HG03280 (cell line): ENCODE data around the gene MLPH.

Source experiments
- ATAC-seq: cut with Tn5 transposase; IDR thresholded peaks from one replicate; pipeline ENCODE4 v1.9.1; 2021; ENCODE audit warnings: mild to moderate bottlenecking, moderate library complexity; ENCODE audit not compliant: unreplicated experiment

Gene MLPH

DNA sequence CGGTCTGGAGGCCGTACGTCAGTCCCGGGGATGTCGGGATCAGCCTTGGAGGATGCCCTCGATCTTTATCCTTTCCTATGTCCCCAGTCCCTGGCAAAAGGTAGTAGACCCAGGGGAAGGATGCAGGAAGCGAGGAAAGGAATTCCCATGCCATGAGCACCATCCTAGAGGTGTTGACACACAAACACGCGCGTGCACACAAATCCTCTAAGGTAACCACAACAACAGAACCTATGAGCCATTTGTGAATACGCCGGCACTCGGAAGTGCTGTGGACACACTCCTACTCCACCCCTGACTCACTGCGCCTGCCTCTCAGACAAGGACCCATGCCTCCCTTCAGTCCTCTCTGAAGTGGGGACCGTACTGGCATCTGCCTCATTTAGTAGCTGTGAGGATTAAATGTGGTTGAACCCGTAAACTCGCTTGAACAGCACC, 11.3 kb upstream of the MLPH start:
- no peak for ATAC-seq

DNA sequence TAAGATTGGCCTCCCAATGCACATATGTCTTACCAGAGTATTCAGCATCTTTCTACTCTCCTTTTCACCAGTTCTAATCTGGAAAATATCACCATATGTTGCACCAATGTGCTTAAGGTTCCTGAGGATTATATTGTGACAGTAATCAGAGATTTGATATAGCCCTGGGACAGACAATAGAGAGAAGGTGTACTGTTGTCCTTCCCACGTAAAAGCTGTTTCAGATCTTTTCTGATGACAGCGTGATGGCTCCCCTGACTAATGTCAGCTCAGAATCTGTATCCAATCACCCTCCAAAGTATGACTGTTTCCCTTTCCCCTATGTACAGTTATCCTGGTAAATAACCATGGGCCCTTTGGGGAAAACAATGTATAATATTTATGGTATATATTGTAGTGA, 9.0 kb upstream of the MLPH start:
- ATAC-seq = no peak

DNA sequence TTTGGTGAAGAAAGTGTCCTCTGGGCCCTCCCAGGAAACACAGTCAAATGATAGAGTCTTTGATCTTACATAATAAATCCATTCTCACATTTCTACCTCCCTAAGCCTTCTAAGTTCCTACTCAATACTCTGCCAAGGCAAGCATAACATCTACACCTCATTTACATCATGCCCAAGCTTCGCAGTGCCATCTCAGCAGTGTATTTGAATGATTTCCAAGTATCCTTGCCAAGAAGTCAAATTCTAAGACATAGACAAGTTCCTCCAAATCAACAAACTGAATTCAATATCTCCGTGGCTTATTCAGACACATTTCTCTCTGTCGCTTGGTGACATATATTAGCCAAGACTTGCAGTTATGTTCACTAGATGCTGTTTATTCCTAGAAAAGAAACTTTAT, 8.1 kb upstream of the MLPH start:
- no peak for ATAC-seq

DNA sequence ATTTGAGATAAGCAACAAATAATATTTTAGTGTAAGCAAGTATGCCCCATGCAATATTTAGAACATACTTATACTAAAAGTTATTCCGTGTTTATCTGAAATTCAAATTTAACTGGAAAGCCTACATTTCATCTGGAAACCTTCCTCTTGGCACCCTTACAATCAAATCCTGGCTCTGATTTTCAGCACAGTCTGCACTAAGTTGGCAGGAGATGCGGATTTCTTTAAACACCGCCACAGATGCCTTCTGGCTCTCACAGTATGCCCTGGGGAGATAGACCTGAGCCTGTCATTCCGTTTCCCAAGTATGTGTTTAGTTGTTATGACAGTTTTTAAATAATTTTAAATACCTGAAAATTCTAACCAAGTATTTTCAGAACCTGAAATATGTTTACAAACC, 7.3 kb upstream of the MLPH start:
- ATAC-seq = no peak

DNA sequence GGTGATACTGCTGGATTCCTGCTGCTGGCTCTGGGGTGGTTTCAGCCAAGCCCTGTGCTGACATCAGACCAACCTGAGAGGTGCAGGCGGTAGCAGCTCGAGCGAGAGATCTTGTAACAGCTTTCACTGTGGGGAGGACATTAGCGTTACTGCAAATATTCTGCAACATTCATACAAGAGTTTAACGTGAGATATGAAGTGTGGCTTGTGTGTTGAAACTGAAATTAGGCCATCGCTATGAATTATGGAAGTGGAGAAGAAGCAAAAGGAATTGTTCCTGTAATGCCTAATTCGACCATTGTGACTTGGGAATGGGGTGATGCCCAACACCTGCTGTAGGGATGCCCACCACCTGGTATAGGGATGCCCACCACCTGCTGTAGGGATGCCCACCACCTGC, 6.5 kb upstream of the MLPH start:
- no peak for ATAC-seq

DNA sequence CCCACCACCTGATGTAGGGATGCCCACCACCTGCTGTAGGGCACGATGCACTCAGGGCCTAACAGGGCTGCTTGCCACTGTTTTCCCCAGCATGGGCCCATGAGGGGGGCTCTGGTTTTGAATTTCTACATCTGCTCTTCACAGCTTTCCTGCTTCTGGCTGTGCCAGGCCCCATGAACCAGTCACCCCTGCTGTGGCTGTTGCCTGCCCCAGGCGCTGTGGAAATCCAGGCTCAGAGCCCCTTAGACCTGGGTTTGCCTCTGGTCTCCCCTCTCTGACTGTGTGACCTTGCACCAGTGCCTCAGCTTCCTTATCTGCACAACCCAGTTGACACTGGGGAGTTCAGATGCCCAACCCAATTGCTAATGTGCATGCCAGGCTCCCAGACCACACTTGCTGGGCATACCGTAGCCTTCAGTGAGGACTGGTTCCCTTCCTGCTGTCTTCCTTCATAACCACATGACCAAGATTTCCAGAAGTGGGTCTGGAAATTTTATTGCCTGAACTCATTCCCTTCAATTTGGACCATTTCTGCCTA, 6.0 kb upstream of the MLPH start:
- no peak for ATAC-seq

DNA sequence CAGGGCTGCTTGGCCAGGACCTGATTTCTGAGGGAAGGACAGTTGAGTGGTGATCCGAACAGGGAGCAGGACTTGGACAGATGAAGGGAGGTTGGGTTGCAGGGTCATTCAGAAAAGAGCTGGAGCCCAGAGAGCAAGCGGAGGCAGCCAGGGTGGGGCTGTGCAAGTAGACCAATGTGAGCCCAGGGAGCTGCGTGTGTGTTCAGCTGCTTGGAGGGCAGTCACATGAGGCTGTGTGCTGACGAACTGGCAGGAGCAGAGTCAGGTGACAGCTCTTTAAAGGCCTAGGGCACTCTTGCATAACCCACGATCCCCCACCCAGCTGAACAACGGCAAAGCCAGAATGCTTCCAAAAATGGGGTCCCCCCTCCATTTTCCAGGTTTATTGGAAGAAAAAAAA, 4.6 kb upstream of the MLPH start:
- no peak for ATAC-seq

DNA sequence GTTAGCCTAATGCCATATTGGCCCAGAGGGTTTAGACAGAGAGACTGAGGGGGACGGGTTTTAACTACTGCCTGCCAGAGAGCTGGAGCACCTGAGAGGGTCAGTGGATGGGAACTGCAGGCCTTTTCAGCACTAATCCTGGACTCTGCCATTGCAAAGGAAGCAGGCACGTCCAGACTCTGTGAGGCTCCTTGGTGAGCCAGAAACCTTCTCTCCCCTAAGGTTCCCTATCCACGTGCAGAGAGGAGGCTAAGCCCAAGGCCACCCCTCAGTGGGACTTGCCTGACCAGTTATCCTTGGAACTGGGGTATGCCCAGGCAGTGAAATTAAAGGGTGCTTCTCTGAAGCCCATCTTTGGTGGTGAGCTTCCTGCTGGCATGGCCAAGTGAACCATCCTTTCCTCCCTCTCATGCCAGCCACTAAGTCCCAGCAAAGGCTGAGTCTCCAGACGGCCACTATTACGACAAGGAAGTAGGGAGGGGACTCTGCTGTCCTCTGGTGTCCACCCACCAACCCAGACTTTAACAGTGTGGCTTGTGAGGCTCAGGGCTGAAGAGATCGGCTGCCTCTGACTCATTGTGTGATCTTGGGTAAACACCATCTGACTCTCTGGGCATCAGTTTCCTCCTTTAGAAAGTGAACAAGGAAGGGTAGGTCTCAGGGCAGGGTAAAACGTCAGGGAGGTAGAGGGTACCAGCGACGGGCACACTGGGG, 3.9 kb upstream of the MLPH start:
- ATAC-seq = no peak

DNA sequence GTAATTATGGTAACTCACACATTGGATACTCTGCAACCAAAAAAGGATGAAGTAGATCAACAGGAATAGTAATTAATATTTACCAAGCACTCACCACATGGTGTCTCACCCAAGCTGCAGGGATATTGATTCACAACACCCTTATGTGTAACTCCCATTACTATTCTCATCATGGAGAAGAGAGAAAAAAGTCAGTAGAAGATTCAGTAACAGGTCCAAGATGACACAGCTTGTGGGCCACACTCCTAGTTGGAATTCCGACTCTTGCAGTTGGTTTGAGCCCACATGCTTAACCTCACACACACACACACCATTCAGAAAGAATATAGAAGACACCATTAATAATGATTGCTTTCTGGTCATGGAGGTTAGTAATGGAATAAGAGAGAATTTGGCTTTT, 1.7 kb upstream of the MLPH start:
- no peak for ATAC-seq

DNA sequence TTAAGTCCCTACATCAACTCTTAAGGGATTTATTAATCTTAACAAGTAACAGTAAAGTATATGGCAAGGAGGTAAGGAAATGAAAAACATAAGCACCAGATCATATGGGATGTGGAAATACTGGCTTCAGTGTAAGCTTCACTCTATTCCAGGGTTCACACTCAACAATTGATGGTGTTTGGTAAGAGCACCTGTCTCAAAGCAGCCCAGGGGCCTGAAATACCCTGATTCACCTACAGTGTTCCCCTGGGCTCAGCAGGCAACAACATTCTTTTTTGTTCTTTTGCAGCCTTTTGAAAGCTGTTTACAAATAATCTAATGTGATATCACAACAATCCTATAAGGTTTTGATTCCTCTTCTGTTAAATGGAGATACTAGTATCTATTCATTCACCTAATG, 1.2 kb upstream of the MLPH start:
- no peak for ATAC-seq

DNA sequence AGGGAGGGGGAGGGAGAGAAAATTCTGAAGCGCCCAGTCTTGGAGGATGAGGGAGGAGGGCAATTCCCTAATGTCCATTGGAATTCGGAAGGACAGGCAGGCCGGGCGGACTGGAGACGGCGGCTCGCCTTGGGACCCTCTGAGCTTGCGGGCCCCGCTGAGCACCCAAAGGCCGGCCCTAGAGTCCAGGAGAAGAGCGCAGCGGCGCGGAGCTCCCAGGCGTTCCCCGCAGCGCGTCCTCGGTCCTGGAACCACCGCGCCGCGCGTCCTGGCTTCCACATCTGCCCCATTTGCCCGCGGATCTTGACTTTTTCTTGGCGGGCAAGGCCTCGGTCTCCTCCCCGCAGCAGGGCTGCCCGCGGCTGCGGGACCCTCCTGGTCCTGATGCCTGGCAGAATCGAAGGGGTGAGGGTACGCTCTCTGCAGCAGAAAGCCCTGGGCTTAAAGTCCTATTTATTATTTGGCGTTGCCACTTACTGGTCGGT, 675 bp upstream of the MLPH start:
- ATAC-seq = no peak

DNA sequence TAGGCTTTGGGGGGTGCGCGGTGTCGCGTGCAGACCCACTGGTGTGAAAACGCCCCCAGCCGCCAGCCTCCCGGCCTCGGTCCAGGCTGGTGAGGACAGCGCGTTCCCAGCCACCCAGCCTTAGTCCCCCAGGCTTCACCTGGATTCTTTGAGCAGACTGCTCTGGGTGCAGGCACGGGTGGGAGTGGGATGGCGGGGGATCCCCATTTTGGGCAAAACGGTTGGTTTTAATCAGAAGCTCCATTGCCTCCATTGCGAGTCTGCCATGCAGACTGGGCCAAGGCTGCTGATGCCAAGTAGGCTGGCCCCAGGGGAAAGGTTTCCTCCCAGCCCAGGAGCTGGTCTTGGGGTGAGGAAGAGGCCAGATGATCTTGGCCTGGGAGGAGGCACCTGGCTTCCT, 445 bp downstream of the MLPH start:
- no peak for ATAC-seq

DNA sequence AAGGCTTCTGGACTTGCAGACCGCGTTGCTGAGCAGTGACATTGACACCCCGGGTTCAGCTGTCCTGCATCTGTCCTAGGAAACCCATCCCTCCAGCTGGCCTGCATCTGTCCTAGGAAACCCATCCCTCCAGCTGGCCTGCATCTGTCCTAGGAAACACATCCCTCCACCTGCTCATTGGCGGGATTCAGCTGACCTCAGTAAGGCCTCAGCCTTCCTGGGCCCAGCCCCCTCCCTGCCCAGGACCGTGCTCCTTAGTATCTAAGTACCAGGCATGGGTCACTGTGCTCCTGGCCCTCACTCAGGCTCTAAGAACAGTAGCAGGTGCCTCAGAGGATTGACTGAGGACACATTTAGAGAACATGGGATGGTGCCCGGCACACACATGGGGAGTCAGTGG, 1.2 kb downstream of the MLPH start:
- no peak for ATAC-seq

DNA sequence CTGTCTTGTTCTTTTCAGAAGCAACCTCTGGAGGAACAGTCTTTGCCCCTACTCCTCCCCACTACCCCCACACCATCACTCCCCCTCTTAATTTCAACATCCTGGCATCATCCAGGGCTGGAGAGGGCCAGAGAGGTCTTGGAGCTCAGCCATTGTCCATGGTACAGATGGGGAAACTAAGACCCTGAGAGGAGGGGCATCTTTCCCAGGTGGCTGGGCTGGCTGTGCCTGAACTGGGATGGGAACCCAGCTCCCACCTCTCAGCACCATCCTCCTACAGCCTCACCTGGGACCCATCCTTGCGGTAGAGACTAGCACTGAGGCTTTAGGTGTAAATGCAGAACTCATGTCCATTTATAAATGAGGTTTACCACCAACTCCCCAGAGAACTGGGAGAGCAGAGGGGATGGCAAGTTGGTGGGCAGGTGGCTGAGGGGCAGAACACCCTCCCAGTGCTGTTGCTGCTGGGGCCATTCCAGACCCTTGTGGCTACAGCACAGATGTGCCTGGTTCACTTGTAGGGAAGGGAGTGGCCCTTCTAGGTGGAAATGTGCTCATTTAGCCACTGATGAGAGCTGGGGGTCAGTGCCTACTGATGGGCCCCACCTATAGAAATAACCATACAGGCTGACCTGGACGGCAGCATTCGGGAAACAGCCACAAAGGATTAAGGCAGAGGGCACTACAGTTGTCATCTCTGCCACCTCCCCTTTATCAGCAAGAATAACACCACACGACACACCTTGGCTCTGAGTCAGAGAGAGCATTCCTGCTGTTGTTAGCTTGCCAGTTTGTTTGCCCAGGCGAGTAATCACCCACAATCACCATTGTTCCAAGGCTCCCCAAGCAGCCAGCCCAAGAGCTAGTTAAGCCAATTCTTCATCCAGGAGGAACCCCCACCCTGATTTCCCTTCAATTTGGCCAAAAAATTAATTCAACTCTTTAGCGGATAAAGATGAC, 2.1 kb downstream of the MLPH start:
- no peak for ATAC-seq

DNA sequence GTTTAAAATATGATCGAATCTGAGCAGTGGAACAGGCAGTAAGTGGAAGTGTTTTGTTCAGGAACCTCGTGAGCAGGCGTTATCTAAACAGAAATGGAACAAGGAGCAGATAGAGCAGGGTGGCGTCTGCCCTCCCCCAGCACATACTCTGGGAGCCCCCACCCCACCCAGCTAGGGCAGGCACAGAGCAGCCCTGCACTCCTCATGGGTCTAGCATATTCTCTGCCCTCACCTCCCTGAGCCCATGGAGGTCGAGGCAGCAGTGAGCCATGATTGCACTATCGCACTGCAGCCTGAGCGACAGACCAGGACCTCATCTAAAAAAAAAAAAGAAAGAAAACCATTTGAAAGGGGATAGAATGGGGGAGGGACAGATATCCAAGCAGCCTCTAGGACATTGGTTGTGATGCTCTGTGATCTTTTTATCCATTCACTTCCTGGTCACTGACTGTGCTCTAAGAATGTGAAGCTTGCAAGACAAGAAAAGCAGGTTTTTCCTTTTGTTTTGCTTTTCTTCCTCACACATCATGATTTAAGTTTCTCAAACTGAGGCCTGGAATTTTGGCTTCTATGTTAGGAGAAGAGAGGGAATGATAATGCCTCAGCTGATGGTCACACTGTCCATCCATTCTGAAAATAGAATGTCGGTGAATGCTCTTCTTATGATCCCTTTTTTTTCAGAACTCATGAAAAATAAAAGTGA, 3.1 kb downstream of the MLPH start:
- no peak for ATAC-seq

DNA sequence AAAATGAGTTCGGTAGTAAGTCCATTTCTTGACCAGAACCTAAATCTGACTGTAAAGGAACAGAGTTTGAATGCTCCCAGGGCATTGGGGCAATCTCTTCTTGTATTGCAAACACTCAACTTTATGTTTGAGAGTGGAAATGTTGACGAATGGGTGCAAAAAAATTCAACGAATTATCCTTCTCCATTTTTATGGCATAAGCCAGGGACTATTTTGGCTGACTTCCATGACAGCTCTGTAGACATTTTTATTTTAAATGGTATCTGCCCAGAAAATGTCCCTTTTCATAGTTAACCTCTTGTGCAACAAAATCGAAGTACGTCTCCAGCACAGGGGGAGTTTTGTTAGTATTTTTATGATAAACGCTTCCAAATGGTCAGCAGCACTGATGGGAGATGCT, 3.7 kb downstream of the MLPH start:
- ATAC-seq = no peak

DNA sequence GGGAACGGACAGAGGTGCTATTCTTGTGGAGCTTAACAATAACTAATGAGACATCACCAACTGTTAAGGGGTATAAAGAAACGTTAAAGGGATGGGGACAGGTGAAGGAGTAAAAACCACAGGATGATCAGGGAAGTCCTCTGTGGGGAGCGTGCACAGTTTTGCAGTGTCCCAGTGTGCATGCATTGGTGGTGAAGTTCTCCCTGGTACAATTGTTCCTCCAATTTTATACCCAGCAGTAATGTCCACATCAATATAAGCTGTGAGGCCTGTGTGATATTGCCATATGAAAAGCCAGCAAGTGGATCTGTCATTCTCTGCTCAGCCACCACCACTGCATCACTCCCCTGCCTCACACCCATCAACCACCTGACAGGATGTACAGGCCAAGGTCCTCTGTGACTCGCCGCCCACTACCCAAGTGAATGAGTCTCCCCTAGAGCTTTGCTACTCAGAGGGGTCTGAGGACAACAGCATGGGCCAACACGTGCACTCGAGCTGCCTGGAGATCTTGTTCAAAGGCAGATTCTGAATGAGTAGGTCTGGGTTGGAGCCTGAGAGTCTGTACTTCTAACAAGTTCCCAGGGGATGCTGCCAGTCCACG, 4.6 kb downstream of the MLPH start:
- ATAC-seq = no peak

DNA sequence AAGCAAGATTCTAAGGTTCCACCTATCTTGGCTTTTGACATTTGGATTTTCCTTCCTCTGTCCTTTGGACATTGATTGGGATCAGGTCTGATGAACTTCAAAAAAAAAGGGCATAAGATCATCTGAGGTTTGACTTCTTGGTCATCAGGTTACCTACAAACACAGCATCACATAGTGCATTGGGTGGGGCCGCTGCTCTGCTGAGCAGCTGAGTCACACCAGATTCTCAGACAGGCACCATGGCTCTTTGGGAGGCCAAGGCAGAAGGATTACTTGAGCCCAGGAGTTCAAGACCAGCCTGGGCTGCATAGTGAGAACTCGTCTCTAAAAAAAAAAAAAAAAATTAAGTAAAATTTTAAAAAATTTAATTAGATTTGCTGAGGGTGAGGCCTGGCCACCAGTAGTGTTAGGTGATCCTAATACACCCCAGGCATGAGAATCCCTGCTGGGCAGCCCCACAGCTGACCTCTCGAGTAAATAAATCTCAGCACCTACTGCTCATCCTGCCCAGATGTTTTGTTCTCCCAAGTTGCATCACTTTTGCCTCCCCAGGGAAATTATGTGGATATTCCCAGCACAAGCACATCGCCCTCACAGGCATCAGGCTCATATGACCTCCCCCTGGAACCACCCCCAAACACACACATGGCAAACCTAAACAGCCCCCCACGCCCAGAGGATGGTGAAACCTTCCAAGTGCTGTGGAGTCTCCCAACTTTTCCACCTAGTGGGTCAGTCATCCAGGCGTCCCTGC, 5.3 kb downstream of the MLPH start:
- no peak for ATAC-seq

DNA sequence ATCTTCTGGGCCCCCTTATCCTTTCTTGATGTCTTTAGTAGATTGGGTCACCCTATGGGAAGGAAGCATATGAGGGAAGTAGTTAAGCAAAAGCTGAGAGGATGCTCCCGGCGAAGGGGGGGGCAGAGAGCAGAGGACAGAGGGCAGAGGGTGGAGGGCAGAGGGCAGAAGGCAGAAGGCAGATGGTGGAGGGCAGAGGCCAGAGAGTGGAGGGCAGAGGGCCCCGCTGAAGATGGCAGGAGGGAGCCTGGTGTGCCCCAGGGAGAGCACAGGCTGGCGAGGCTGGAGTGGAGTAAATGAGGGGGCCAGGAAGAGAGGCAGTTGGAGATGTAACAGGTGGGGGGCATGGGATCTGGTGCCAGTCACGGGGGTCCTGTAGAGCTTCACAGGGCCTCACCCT, 7.0 kb downstream of the MLPH start:
- ATAC-seq = no peak

DNA sequence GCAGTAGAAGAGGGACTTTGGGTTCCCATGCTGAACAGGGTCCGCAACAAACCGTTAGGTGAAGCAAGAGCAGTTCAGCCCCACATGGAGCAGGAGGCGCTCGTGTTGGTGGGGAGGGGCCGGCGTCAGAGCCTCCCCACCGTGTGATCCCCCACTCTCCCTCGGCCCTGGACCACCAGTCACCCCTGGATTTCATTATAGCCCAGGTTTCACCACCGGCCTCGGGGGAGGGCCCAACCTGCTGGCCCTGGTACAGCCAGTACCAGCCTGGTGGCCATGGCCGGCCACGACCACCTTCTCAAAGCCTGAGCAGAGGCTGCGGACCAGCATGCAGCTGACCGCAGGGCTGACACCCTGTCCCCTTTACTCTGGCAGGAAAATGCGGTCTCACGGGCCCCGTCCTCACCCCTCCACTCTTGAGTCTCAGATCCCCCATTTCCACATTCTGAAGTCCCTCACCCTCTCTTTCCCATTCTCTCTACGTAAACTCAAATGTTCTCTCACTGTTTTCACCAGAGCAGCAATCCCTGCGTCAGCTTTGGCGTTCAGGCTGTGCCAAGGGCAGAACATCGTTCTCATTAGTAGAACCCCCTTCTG, 8.6 kb downstream of the MLPH start:
- no peak for ATAC-seq
